ENCODE data around the gene CEACAM8. TPM values are rescaled to one million over a fixed set of nuclear protein-coding genes. Genes with fewer than 3 reads are reported as not detected.

The CEACAM8 gene
- total RNA-seq, 4 donors from 2014 or later, result not detected

GRCh38 chr19:42595550-42596172 lies 937 bp upstream of the CEACAM8 start:
- TF ChIP-seq CTCF (IDR thresholded peaks at IDR 0.05 in 4 of 5, conservative IDR thresholded peaks at IDR 0.05 in 1 of 5) (no peak), POLR2A (IDR thresholded peaks at IDR 0.05) (no peak)
- in situ Hi-C loops (cut with MboI; ENCODE audit: low sequenced_read_pairs in 4 of 4), result no loop called here
- H3K9me3 ChIP-seq, result no peaks in the 10 kb centered on the region
- H3K27ac ChIP-seq, result no peak overlapping the region
- no peaks in the 10 kb centered on the region for H3K27me3 ChIP-seq
- H3K36me3 ChIP-seq, result no peaks in the 10 kb centered on the region
- DNase-seq, result no peak
- intact Hi-C loops (cut with DNase I; ENCODE audit: low total_unique reads), result loop anchor here (1.0 kb wide), 1 partner anchor 32 kb away; no protein-coding TSS in a partner anchor
- H3K4me3 ChIP-seq, result no peak overlapping the region
- no peak for ATAC-seq
- H3K4me1 ChIP-seq, result no peaks in the 10 kb centered on the region

DNA sequence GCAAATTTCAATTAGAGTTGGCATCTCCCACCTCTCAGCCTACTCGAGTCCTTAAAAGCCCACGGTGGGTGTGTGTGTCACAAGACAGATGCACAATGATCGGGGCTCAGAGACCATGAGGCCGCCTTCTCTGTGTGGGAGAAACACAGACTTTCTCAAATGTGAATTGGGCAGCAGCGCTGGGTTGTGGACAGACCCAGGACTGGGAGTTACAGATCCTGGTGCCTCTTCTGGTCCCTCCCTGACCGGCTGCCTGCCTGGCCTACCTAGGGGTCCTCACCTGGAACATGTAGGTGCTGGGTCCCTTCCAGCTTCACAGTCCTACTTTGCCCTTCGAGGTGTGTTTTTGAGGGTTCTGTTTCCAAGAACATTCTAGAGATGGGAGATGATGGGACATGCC lies 4.9 kb downstream of the CEACAM8 start:
- intact Hi-C loops (cut with DNase I; ENCODE audit: low total_unique reads), result no loop called here
- Histone ChIP-seq H3K27me3 (no peaks in the 10 kb centered on the region), H3K36me3 (no peaks in the 10 kb centered on the region), H3K4me3 (no peak overlapping the region), H3K27ac (no peak overlapping the region), H3K9me3 (no peaks in the 10 kb centered on the region), H3K4me1 (no peaks in the 10 kb centered on the region)
- TF ChIP-seq POLR2A (IDR thresholded peaks at IDR 0.05) (no peak), CTCF (IDR thresholded peaks at IDR 0.05 in 4 of 5, conservative IDR thresholded peaks at IDR 0.05 in 1 of 5) (no peak)
- ATAC-seq (no peak), DNase-seq (no peak)
- in situ Hi-C loops (cut with MboI; ENCODE audit: low sequenced_read_pairs in 4 of 4), result no loop called here

GRCh38 chr19:42584466-42584865 lies 10.3 kb downstream of the CEACAM8 start:
- intact Hi-C loops (cut with DNase I; ENCODE audit: low total_unique reads) (no loop called here), in situ Hi-C loops (cut with MboI; ENCODE audit: low sequenced_read_pairs in 4 of 4) (no loop called here)
- no peaks in the 10 kb centered on the region for H3K36me3 ChIP-seq
- no peaks in the 10 kb centered on the region for H3K27me3 ChIP-seq
- DNase-seq, result no peak
- no peak overlapping the region for H3K27ac ChIP-seq
- H3K4me1 ChIP-seq, result no peaks in the 10 kb centered on the region
- no peak for ATAC-seq
- no peak overlapping the region for H3K4me3 ChIP-seq
- no peaks in the 10 kb centered on the region for H3K9me3 ChIP-seq
- TF ChIP-seq CTCF (IDR thresholded peaks at IDR 0.05 in 4 of 5, conservative IDR thresholded peaks at IDR 0.05 in 1 of 5) (no peak), POLR2A (IDR thresholded peaks at IDR 0.05) (no peak)

GRCh38 chr19:42577016-42577415 lies 17.7 kb downstream of the CEACAM8 start:
- H3K27me3 ChIP-seq, result no peaks in the 10 kb centered on the region
- TF ChIP-seq CTCF (IDR thresholded peaks at IDR 0.05 in 4 of 5, conservative IDR thresholded peaks at IDR 0.05 in 1 of 5) (no peak), POLR2A (IDR thresholded peaks at IDR 0.05) (no peak)
- H3K4me1 ChIP-seq, result no peaks in the 10 kb centered on the region
- H3K4me3 ChIP-seq, result no peak overlapping the region
- H3K36me3 ChIP-seq, result no peaks in the 10 kb centered on the region
- intact Hi-C loops (cut with DNase I; ENCODE audit: low total_unique reads) (no loop called here), in situ Hi-C loops (cut with MboI; ENCODE audit: low sequenced_read_pairs in 4 of 4) (no loop called here)
- no peak for ATAC-seq
- no peak for DNase-seq
- H3K9me3 ChIP-seq, result no peaks in the 10 kb centered on the region
- H3K27ac ChIP-seq, result no peak overlapping the region

- Histone ChIP-seq H3K27me3 (no peaks in the 10 kb centered on the region), H3K4me3 (no peak overlapping the region), H3K4me1 (no peaks in the 10 kb centered on the region), H3K27ac (no peak overlapping the region), H3K36me3 (no peaks in the 10 kb centered on the region), H3K9me3 (no peaks in the 10 kb centered on the region)
- DNase-seq, result no peak
- intact Hi-C loops (cut with DNase I; ENCODE audit: low total_unique reads), result no loop called here
- TF ChIP-seq POLR2A (IDR thresholded peaks at IDR 0.05) (no peak), CTCF (IDR thresholded peaks at IDR 0.05 in 4 of 5, conservative IDR thresholded peaks at IDR 0.05 in 1 of 5) (no peak)
- ATAC-seq, result no peak
- in situ Hi-C loops (cut with MboI; ENCODE audit: low sequenced_read_pairs in 4 of 4), result no loop called here
These were observed 18.5 kb downstream of the CEACAM8 start for GRCh38 chr19:42576241-42576640.
